ENCODE data around the gene GNG12. TPM values are rescaled to one million over a fixed set of nuclear protein-coding genes. Genes with fewer than 3 reads are reported as not detected.

The GNG12 gene
- total RNA-seq, 1 experiment from 2014 or later: 66.1 TPM

- peak overlapping the region; percentile 27 for H3K27ac ChIP-seq (ENCODE audit: low read length)
- CTCF ChIA-PET: no interaction called here
- ATAC-seq: peak; percentile 89
- H3K27me3 ChIP-seq (ENCODE audit: low read length): no peaks in the 10 kb centered on the region
- no peak overlapping the region for H3K4me3 ChIP-seq (ENCODE audit: low read length)
- no peak overlapping the region for H2AFZ ChIP-seq (ENCODE audit: low read length)
- H3K9ac ChIP-seq (ENCODE audit: low read length): no peak overlapping the region
- TF ChIP-seq EZH2phosphoT487 (IDR thresholded peaks at IDR 0.05; ENCODE audit: borderline replicate concordance, low read length): no peak
- TF ChIP-seq EZH2 (IDR thresholded peaks at IDR 0.05; ENCODE audit: low read length, unreplicated experiment): no peak
- TF ChIP-seq CTCF (conservative IDR thresholded peaks at IDR 0.05; ENCODE audit: low read depth, low read length): no peak
- intact Hi-C loops (cut with micrococcal nuclease): loop anchor here (2.0 kb wide), 1 partner anchor 22 kb away; no protein-coding TSS in a partner anchor
- H3K36me3 ChIP-seq (ENCODE audit: low read depth, low read length): peaks cover 3% of the 10 kb centered on the region; the same call in 1 of the 2 replicates
- peaks cover 41% of the 10 kb centered on the region for H3K4me1 ChIP-seq (ENCODE audit: insufficient read depth, low read length)
- POLR2A ChIA-PET (ENCODE audit: unreplicated experiment): no interaction called here
- H4K20me1 ChIP-seq (ENCODE audit: low read length): no peaks in the 10 kb centered on the region
- peak; percentile 87 for DNase-seq
- 0 out of 2 replicates have a peak, but pooled peaks cover 3% of the 10 kb centered on the region for H3K79me2 ChIP-seq (ENCODE audit: low read length)
- H3K4me2 ChIP-seq (ENCODE audit: low read length): peak overlapping the region; percentile 55
- no TSS peak for BruUV-seq (replicated peaks)
- no peaks in the 10 kb centered on the region for H3F3A ChIP-seq (ENCODE audit: low read length, unreplicated experiment)
- no peaks in the 10 kb centered on the region for H3K9me2 ChIP-seq (replicated peaks; ENCODE audit: low read length)
- H3K9me3 ChIP-seq (ENCODE audit: low read length): no peaks in the 10 kb centered on the region
These were observed 124.7 kb downstream of the GNG12 start for GRCh38 chr1:67708606-67709005.

- BruUV-seq (replicated peaks): no TSS peak
- ATAC-seq (no peak), DNase-seq (no peak)
- Histone ChIP-seq H3K9me2 (replicated peaks; ENCODE audit: low read length) (no peaks in the 10 kb centered on the region), H3F3A (ENCODE audit: low read length, unreplicated experiment) (no peaks in the 10 kb centered on the region), H3K27ac (ENCODE audit: low read length) (no peak overlapping the region), H2AFZ (ENCODE audit: low read length) (no peak overlapping the region), H3K9ac (ENCODE audit: low read length) (no peak overlapping the region), H3K4me2 (ENCODE audit: low read length) (no peak overlapping the region), H3K9me3 (ENCODE audit: low read length) (no peaks in the 10 kb centered on the region), H3K4me1 (ENCODE audit: insufficient read depth, low read length) (peaks cover 35% of the 10 kb centered on the region), H3K36me3 (ENCODE audit: low read depth, low read length) (peaks cover 3% of the 10 kb centered on the region; the same call in 1 of the 2 replicates), H3K4me3 (ENCODE audit: low read length) (no peak overlapping the region), H3K79me2 (ENCODE audit: low read length) (no peaks in the 10 kb centered on the region), H4K20me1 (ENCODE audit: low read length) (no peaks in the 10 kb centered on the region), H3K27me3 (ENCODE audit: low read length) (no peaks in the 10 kb centered on the region)
- TF ChIP-seq EZH2phosphoT487 (IDR thresholded peaks at IDR 0.05; ENCODE audit: borderline replicate concordance, low read length) (no peak), EZH2 (IDR thresholded peaks at IDR 0.05; ENCODE audit: low read length, unreplicated experiment) (no peak), CTCF (conservative IDR thresholded peaks at IDR 0.05; ENCODE audit: low read depth, low read length) (no peak)
- ChIA-PET CTCF (no interaction called here), POLR2A (ENCODE audit: unreplicated experiment) (no interaction called here)
- intact Hi-C loops (cut with micrococcal nuclease): no loop called here
These were observed 127.4 kb downstream of the GNG12 start for GRCh38 chr1:67705735-67706453.

- POLR2A ChIA-PET (ENCODE audit: unreplicated experiment): no interaction called here
- Histone ChIP-seq H3K27ac (ENCODE audit: low read length) (no peak overlapping the region), H3F3A (ENCODE audit: low read length, unreplicated experiment) (no peaks in the 10 kb centered on the region), H3K4me3 (ENCODE audit: low read length) (no peak overlapping the region), H3K9me3 (ENCODE audit: low read length) (no peaks in the 10 kb centered on the region), H3K4me1 (ENCODE audit: insufficient read depth, low read length) (peaks cover 34% of the 10 kb centered on the region), H4K20me1 (ENCODE audit: low read length) (no peaks in the 10 kb centered on the region), H3K36me3 (ENCODE audit: low read depth, low read length) (peaks cover 3% of the 10 kb centered on the region; the same call in 1 of the 2 replicates), H3K9me2 (replicated peaks; ENCODE audit: low read length) (no peaks in the 10 kb centered on the region), H3K79me2 (ENCODE audit: low read length) (no peaks in the 10 kb centered on the region), H3K9ac (ENCODE audit: low read length) (no peak overlapping the region), H2AFZ (ENCODE audit: low read length) (no peak overlapping the region), H3K4me2 (ENCODE audit: low read length) (no peak overlapping the region), H3K27me3 (ENCODE audit: low read length) (no peaks in the 10 kb centered on the region)
- no peak for TF ChIP-seq CTCF (conservative IDR thresholded peaks at IDR 0.05; ENCODE audit: low read depth, low read length)
- TF ChIP-seq EZH2 (IDR thresholded peaks at IDR 0.05; ENCODE audit: low read length, unreplicated experiment): no peak
- no peak for TF ChIP-seq EZH2phosphoT487 (IDR thresholded peaks at IDR 0.05; ENCODE audit: borderline replicate concordance, low read length)
- DNase-seq (no peak), ATAC-seq (no peak)
- BruUV-seq (replicated peaks): no TSS peak
- intact Hi-C loops (cut with micrococcal nuclease): no loop called here
- CTCF ChIA-PET: no interaction called here
These were observed 128.9 kb downstream of the GNG12 start for GRCh38 chr1:67704351-67704750.
